Brain microvascular endothelial cell (primary cell): ENCODE data around the gene CYP26A1.
"Not testable (repeated sequence)": the region's sequence is repeated elsewhere in the genome, so short reads cannot be mapped to it uniquely, and the experiment has no call there.

Experiments
- DNase-seq: peaks from one replicate; pipeline ENCODE4 v3.0.0-alpha.2; 2020
- H3K27ac ChIP-seq: fragments of 250-450 bp; sonication (Bioruptor Pico); 2 replicates; pipeline ENCODE4 v1.5.1; 2020; ENCODE audit warnings: mild to moderate bottlenecking, moderate library complexity
- H3K27me3 ChIP-seq: fragments of 250-450 bp; sonication (Bioruptor Pico); replicated peaks from 2 replicates; pipeline ENCODE4 v1.5.1; 2020; ENCODE audit warnings: mild to moderate bottlenecking
- H3K36me3 ChIP-seq: fragments of 250-450 bp; sonication (Bioruptor Pico); replicated peaks from 2 replicates; pipeline ENCODE4 v1.5.1; 2020; ENCODE audit warnings: mild to moderate bottlenecking
- H3K4me3 ChIP-seq: 2 replicates; pipeline ENCODE4 v1.5.1; 2011; ENCODE audit warnings: low read depth, mild to moderate bottlenecking, control low read depth, low read length, moderate library complexity
- CTCF ChIP-seq: IDR thresholded peaks from 2 replicates; pipeline ENCODE4 v1.5.1; 2011; ENCODE audit warnings: low read depth, mild to moderate bottlenecking, moderate library complexity, low read length, control low read depth, inconsistent platforms; ENCODE audit errors: missing control alignments
- in situ Hi-C: cut with HindIII; loops from 2 replicates; pipeline ENCODE4 v1.10.0; 2017; ENCODE audit warnings: low sequenced_read_pairs, low pct_ligation_motif_present

CYP26A1 gene

DNA sequence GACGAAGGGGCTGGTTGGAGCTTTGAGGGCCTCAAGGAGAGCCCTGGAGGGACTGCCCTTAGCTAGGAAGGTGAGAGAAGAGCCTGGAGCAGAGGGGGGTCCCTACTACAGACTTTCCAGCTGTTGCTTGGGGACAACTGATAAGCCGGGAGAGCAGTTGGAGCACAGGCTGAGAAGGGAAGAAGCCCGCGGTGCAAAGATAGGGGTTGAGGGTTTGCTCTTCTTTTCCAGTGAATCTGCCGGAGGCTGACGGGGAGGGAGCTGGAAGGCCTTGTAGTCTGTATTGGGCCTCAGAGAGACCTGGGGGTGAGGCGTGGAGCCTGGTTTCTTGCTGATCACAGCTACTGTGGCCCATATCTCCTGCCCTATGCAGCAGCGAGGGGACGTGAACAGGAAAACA, 23.7 kb downstream of the CYP26A1 start:
- no peak for DNase-seq
- Histone ChIP-seq H3K27ac (no peak overlapping the region), H3K4me3 (no peak overlapping the region), H3K36me3 (no peaks in the 10 kb centered on the region), H3K27me3 (no peaks in the 10 kb centered on the region)
- in situ Hi-C loops: no loop called here
- no peak for TF ChIP-seq CTCF

DNA sequence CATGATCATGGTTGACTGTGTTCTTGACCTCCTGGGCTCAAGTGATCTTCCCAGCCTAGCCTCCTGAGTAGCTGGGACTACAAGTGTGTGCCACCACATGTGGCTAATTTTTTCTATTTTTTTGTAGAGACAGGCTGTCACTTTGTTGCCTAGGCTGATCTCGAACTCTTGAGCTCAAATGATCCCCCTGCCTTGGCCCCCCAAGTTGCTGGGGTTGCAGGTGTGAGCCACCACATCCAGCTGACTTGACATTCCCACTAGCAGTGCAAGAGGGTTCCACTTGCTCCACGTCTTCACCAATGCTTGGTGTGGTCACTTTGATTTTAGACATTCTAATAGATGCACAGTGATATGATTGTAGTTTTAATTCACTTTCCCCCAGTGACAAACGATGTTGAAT, 25.1 kb downstream of the CYP26A1 start:
- Histone ChIP-seq H3K4me3 (no peak overlapping the region), H3K36me3 (no peaks in the 10 kb centered on the region), H3K27ac (no peak overlapping the region), H3K27me3 (no peaks in the 10 kb centered on the region)
- TF ChIP-seq CTCF: no peak
- in situ Hi-C loops: no loop called here
- no peak for DNase-seq

DNA sequence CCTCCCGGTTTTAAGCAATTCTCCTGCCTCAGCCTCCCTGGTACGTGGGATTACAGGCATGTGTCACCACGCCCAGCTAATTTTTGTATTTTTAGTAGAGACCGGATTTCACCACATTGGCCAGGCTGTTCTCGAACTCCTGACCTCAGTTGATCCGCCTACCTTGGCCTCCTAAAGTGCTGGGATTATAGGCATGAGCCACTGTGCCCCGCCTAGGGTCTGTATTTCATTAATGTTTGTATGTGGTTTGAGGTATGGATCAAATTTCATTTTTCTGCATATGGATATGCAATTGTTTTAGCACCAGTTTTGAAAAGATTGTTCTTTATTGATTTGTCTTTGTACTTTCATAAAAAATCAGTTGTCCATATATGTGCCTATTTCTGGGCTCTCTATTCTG, 26.0 kb downstream of the CYP26A1 start:
- no peak for DNase-seq
- in situ Hi-C loops: loop anchor here (25.0 kb wide), 1 partner anchor 188 kb away; no protein-coding TSS in a partner anchor
- no peak overlapping the region for H3K27ac ChIP-seq
- H3K27me3 ChIP-seq: no peaks in the 10 kb centered on the region
- no peak for TF ChIP-seq CTCF
- no peak overlapping the region for H3K4me3 ChIP-seq
- H3K36me3 ChIP-seq: no peaks in the 10 kb centered on the region

GRCh38 chr10:93101148-93101547, 27.5 kb downstream of the CYP26A1 start:
- H3K36me3 ChIP-seq, H3K4me3 ChIP-seq, H3K27me3 ChIP-seq, H3K27ac ChIP-seq, DNase-seq: not testable (repeated sequence)
- in situ Hi-C loops: loop anchor here (25.0 kb wide), 1 partner anchor 186 kb away; no protein-coding TSS in a partner anchor

DNA sequence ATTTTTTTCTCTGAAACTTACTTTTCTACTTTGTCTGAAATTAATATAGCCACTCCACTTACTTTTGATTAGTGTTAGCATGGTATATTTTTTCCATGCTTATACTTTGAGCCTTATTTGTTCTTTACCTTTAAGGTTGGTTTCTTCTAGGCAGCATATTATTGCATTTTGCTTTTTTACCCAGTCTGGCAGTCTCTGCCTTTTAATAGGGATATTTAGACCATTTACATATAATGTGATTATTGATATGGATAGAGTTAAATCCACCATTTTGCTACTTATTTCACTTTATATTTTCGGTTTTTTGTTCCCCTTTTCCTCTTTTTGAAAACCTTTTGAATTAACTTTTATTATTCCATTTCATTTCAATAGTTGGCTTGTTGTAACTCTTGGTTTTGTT, 30.3 kb downstream of the CYP26A1 start:
- no peaks in the 10 kb centered on the region for H3K27me3 ChIP-seq

DNA sequence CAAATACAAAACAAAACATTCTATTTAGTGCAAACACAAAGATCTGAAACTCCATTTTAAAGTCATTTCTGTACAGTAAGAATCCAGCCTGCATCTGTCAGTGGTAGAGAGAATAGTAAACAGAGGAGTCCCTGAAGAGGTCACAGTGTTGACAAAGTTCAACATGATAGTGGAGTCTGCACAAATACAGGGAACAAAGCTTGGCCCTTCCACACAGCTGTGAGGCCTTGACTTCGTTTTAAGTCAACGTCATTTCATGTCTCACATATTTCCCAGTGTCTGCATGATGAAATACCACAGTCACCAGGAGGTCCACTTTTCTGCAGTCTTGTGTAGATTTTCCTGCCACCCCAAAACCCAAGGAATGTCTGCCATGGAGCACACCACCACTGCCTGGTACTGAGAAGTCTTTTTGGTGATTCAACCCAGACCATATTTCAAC, 33.0 kb downstream of the CYP26A1 start:
- peak; percentile 67 for DNase-seq
- in situ Hi-C loops: loop anchor here (25.0 kb wide), 1 partner anchor 181 kb away; no protein-coding TSS in a partner anchor
- H3K27me3 ChIP-seq: no peaks in the 10 kb centered on the region
- H3K27ac ChIP-seq: no peak overlapping the region
- no peaks in the 10 kb centered on the region for H3K36me3 ChIP-seq
- no peak for TF ChIP-seq CTCF
- no peak overlapping the region for H3K4me3 ChIP-seq

More for the DNA sequence above, 30.3 kb downstream of the CYP26A1 start:
- no peak overlapping the region for H3K27ac ChIP-seq
- no peak overlapping the region for H3K4me3 ChIP-seq
- H3K36me3 ChIP-seq: no peaks in the 10 kb centered on the region
- in situ Hi-C loops: loop anchor here (25.0 kb wide), 1 partner anchor 183 kb away; no protein-coding TSS in a partner anchor
- no peak for DNase-seq
- TF ChIP-seq CTCF: no peak
